Heart left ventricle (tissue), 16 donors: Measurements from ENCODE around the gene DYSF. TPM values are rescaled to one million over a fixed set of nuclear protein-coding genes. Genes with fewer than 3 reads are reported as not detected.

Experiments used
- ATAC-seq, 4 donors: fragments of 200-7000 bp; cut with Tn5 transposase; one replicate each; pipeline ENCODE4 v1.9.1; 2020 to 2022; ENCODE audit warnings: moderate library complexity in 4 of 4, mild to moderate bottlenecking in 3 of 4, moderate number of reproducible peaks in 1 of 4
- DNase-seq, 5 donors: peaks; one replicate each; pipeline ENCODE4 v3.0.0-alpha.2; 2020
- H3K27ac ChIP-seq, 12 donors: fragments of 200-600 bp; sonication (generic) in 4 of 12; one replicate each; pipeline versions ENCODE4 v1.5.0 to v1.8.0; 2016 to 2022; ENCODE audit warnings: mild to moderate bottlenecking in 2 of 12
- H3K27me3 ChIP-seq, 9 donors: fragments of 200-600 bp; sonication (generic) in 2 of 9; one replicate each; pipeline versions ENCODE4 v1.5.1 to v1.8.0; 2016 to 2022; ENCODE audit warnings: mild to moderate bottlenecking in 3 of 9
- H3K36me3 ChIP-seq, 9 donors: fragments of 200-600 bp; sonication (generic) in 2 of 9; one replicate each; pipeline versions ENCODE4 v1.5.0 to v1.8.0; 2018 to 2022; ENCODE audit warnings: mild to moderate bottlenecking in 2 of 9
- H3K4me1 ChIP-seq, 12 donors: fragments of 200-600 bp; sonication (generic) in 4 of 12; one replicate each; pipeline versions ENCODE4 v1.5.0 to v1.8.0; 2016 to 2022; ENCODE audit warnings: mild to moderate bottlenecking in 3 of 12
- H3K4me3 ChIP-seq, 12 donors: fragments of 200-600 bp; sonication (generic) in 4 of 12; one replicate each; pipeline versions ENCODE4 v1.5.0 to v1.8.0; 2017 to 2022; ENCODE audit warnings: mild to moderate bottlenecking in 9 of 12, moderate library complexity in 4 of 12
- H3K9me3 ChIP-seq, 12 donors: fragments of 200-600 bp; sonication (generic) in 4 of 12; one replicate each; pipeline versions ENCODE4 v1.5.0 to v1.8.0; 2016 to 2022; ENCODE audit warnings: mild to moderate bottlenecking in 1 of 12
- CTCF ChIP-seq, 12 donors: fragments of 200-600 bp; sonication (generic) in 4 of 12; IDR thresholded peaks; one replicate each; pipeline versions ENCODE4 v1.5.0 to v1.8.0; 2018 to 2022; ENCODE audit warnings: antibody characterized with exemption in 12 of 12, mild to moderate bottlenecking in 5 of 12
- POLR2A ChIP-seq, 2 donors: fragments of 450-650 bp; IDR thresholded peaks; one replicate each; pipeline ENCODE4 v1.6.1; 2017; ENCODE audit warnings: antibody characterized with exemption in 2 of 2, mild to moderate bottlenecking in 2 of 2, moderate library complexity in 2 of 2
- WGBS, 4 donors: extraction: QIAGEN DNeasy Blood & Tissue Kit in 2 of 4; methylation state at CpG; one replicate each; pipeline versions ENCODE4 v1.1.5 to v1.1.7; 2013 to 2018; 5-methylcytosine and 5-hydroxymethylcytosine counted together
- intact Hi-C, 10 donors: fragments of 100-400 bp; cut with DNase I; formaldehyde crosslinking; loops; one replicate each; pipeline versions ENCODE4 v1.11.1 to v1.14.2; 2022
- polyA plus RNA-seq, 2 donors: library from polyadenylated mRNA; stranded (reverse); fragments of 200-250 nt; gene quantifications; one replicate each; pipeline ENCODE4 v1.2.3, GENCODE V29; 2013
- total RNA-seq, 9 donors: library from RNA; depleted of rRNA in 2 of 9; stranded (reverse); fragments of >200 nt in 2 of 9; fragmentation: NEBNext Ultra II Directional in 3 of 9; extraction: Animal tissue kit (Norgen Biotek cat#: 25700) in 3 of 9; gene quantifications; one replicate each; pipeline versions ENCODE4 v1.1.0 to v1.2.4, GENCODE V29; 2016 to 2023
- donor health status: ischemic (EF 13 %, LVEDD 7.1; RV severe dilation, severe dysfunction).
- donor health status: healthy with polysubstance abuse.
- donor health status: DM: no; HTN: yes; CAD: no.
- donor health status: DM: no; HTN: no; CAD: no.
- donor health status: ischemic (EF 25% LVEDD 6.9; RV normal size, moderate dysfunction).
- donor health status: ischemic (EF 25% LVEDD 5.7; RV mildly dilated, moderate dysfunction).
- donor health status: healthy.
- donor health status: DM: yes; HTN: yes; CAD: no.
- donor health status: ischemic (EF 35%, LVEDD 5.7; RV mildly dilated, moderate dysfunction).
- donor health status: nonischemic (EF 11% LVEDD 7.7; RV severe dilation, severe dysfunction).
- donor health status: DM: yes; HTN: yes; CAD: no.
- donor health status: PGD.
- donor health status: ischemic (EF 29% LVEDD 5.4; RV normal size, mild dysfunction).
- donor health status: nonischemic (EF 23%, LVEDD 6.1; RV moderate dilation, normal function).

DYSF gene
- total and polyA plus RNA-seq, 11 donors, result 25.5 to 99.9 (median 78.6) TPM

DNA sequence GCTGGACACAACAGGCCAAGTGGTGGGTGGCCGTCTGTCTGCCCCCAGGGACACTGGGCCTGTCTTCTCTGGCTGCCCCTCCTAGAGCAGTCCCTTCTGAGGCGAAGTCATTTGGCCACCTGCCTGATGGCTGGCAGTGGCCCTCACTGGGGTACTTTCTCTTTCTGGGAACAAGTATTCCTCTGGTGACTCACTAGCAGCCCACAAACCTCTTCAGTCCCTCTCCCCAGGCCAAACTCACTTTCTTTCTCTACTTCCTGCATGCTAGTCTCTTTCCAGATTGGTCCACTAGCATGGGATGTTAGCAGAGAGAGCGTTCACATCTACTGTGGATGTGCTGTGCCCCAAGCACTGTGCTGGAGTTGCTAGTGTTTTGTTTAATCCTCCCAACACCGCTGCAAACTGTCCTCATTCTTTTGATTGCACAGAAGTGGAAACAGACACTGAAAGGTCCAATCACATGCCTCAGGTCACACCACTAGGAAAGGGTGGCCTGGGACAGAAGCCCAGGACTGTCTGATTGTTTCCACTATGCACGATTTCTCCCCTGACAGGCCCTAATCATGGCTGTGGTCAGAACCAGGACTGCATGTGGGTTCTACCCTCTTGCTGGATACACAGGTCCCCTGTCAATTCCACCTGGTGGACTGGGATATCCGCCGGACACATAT is 5.2 kb downstream of the DYSF start:
- peaks cover 0 to 100% (median 82%) of the 10 kb centered on the region in 12 donors for H3K4me1 ChIP-seq
- H3K27me3 ChIP-seq, result peaks cover 0 to 12% (median 0%) of the 10 kb centered on the region in 9 donors
- H3K4me3 ChIP-seq, result no peak overlapping the region
- intact Hi-C loops, result loop anchor here in 2 of 10 donors (10.0 kb wide), 1 partner anchor 234 kb away; the partner anchor contains the start of gene PAIP2B (in 2 of the 2)
- ATAC-seq, result peak; percentile 43 to 65 (median 60)
- peaks cover 0 to 9% (median 0%) of the 10 kb centered on the region in 12 donors for H3K9me3 ChIP-seq
- peak in 2 of 5 donors; percentile 63 to 67 for DNase-seq
- no peaks in the 10 kb centered on the region for H3K36me3 ChIP-seq
- 53 to 58% (median 54%) methylated on average over 7 of the region's 7 CpGs for WGBS, 4 donors
- H3K27ac ChIP-seq, result peak overlapping the region; percentile 70 to 92 (median 90)
- no peak for TF ChIP-seq POLR2A (IDR thresholded peaks at IDR 0.05)
- TF ChIP-seq CTCF (IDR thresholded peaks at IDR 0.05), result no peak

- 52 to 59% (median 56%) methylated on average over 2 of the region's 2 CpGs for WGBS, 4 donors
- DNase-seq (no peak), ATAC-seq (no peak)
- Histone ChIP-seq H3K9me3 (peaks cover 0 to 9% (median 0%) of the 10 kb centered on the region in 12 donors), H3K36me3 (no peaks in the 10 kb centered on the region), H3K4me3 (no peak overlapping the region), H3K27ac (peak overlapping the region; percentile 35 to 92 (median 90)), H3K27me3 (peaks cover 0 to 7% (median 0%) of the 10 kb centered on the region in 9 donors), H3K4me1 (peaks cover 0 to 97% (median 77%) of the 10 kb centered on the region in 12 donors)
- no peak for TF ChIP-seq CTCF (IDR thresholded peaks at IDR 0.05)
- TF ChIP-seq POLR2A (IDR thresholded peaks at IDR 0.05), result no peak
- intact Hi-C loops, result loop anchor here in 2 of 10 donors (10.0 kb wide), 1 partner anchor 234 kb away; the partner anchor contains the start of gene PAIP2B (in 2 of the 2)
Measured at GRCh38 chr2:71459084-71459431, 5.7 kb downstream of the DYSF start.

GRCh38 chr2:71460056-71460455 is 6.7 kb downstream of the DYSF start:
- TF ChIP-seq POLR2A (IDR thresholded peaks at IDR 0.05) (no peak), CTCF (IDR thresholded peaks at IDR 0.05) (no peak)
- no peak for DNase-seq
- H3K27me3 ChIP-seq, result no peaks in the 10 kb centered on the region
- ATAC-seq, result no peak
- H3K4me3 ChIP-seq, result no peak overlapping the region
- intact Hi-C loops, result loop anchor here in 7 of 10 donors (1.0 to 5.0 kb wide), 3 partner anchors 47 to 51 kb away; no protein-coding TSS in a partner anchor
- no peaks in the 10 kb centered on the region for H3K36me3 ChIP-seq
- H3K4me1 ChIP-seq, result peaks cover 0 to 88% (median 68%) of the 10 kb centered on the region in 12 donors
- H3K27ac ChIP-seq, result peak overlapping the region in 8 of 12 donors; percentile 5 to 92 (median 70)
- WGBS, 4 donors, result 62 to 92% (median 76%) methylated on average over 6 of the region's 6 CpGs
- peaks cover 0 to 9% (median 0%) of the 10 kb centered on the region in 12 donors for H3K9me3 ChIP-seq

DNA sequence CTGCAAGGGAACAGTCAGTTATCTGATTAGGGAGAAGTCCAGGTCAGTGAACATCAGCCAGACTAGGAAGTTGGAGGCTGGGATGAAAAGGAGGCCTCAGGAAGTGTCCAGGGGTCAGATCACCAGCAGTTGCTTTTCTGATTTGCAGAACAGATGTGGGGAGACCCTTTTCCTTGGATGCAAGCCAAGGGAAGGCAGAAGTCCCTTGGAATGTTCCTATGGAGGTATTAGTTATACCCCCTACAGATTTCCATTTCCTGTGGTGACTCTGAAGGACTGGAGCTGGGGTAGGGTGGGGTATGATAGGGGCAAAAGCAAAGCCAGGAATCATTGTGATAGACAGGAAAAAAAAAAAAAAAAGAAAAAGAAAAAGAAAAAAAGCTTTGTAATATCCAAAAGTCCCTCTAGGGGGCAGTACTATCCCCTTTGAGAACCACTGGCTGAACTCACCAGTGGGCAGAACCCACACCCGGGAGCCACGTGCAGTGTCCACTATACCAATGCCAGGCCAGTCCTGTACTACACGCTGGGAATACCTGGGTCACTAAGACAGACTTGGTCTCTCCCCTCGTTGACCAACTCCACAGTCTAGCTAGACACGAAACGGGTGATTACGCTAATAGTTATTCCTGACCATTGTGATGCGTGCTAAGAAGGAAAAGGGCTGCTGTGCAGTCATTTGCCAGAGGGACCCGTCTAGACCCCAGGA is 7.4 kb downstream of the DYSF start:
- DNase-seq (peak in 1 of 5 donors; percentile 47), ATAC-seq (peak in 2 of 4 donors; percentile 19 to 31)
- no peaks in the 10 kb centered on the region for H3K36me3 ChIP-seq
- TF ChIP-seq POLR2A (IDR thresholded peaks at IDR 0.05) (no peak), CTCF (IDR thresholded peaks at IDR 0.05) (peak; percentile 48 to 81 (median 69))
- H3K4me1 ChIP-seq, result peaks cover 0 to 84% (median 64%) of the 10 kb centered on the region in 12 donors
- H3K9me3 ChIP-seq, result peaks cover 0 to 9% (median 0%) of the 10 kb centered on the region in 12 donors
- no peak overlapping the region for H3K4me3 ChIP-seq
- H3K27me3 ChIP-seq, result no peaks in the 10 kb centered on the region
- 38 to 61% (median 41%) methylated on average over 9 of the region's 9 CpGs for WGBS, 4 donors
- H3K27ac ChIP-seq, result peak overlapping the region in 7 of 12 donors; percentile 5 to 92 (median 52)
- intact Hi-C loops, result loop anchor here in 8 of 10 donors (1.0 to 5.0 kb wide), 3 partner anchors 47 to 50 kb away; no protein-coding TSS in a partner anchor
